OCI-LY7 (cell line): ENCODE measurements around the gene ZNF497. TPM values are rescaled to one million over a fixed set of nuclear protein-coding genes. Genes with fewer than 3 reads are reported as not detected.

Experiments
- BruUV-seq: library from RNA; stranded (reverse); fragments of 400-500 nt; replicated peaks from 2 replicates; lab custom pipeline; 2021; lab: Mats Ljungman, UMichigan
- CTCF ChIA-PET: fragments of 300-600 bp; sonication (Branson Sonifier 250); formaldehyde crosslinking; loops from one replicate; lab custom pipeline; 2022; ENCODE audit warnings: antibody characterized with exemption; ENCODE audit not compliant: unreplicated experiment; lab: Charles Lee
- POLR2A ChIA-PET: fragments of 300-600 bp; sonication (Branson Sonifier 250); formaldehyde crosslinking; loops from one replicate; lab custom pipeline; 2022; ENCODE audit warnings: antibody characterized with exemption; lab: Charles Lee
- DNase-seq: peaks from one replicate; pipeline ENCODE4 v3.0.0-alpha.2; 2015; ENCODE audit warnings: low spot score
- H2AFZ ChIP-seq: fragments of 200-600 bp; sonication (generic), shearing (Covaris generic); 2 replicates; pipeline ENCODE4 v1.6.1; 2014; ENCODE audit warnings: mild to moderate bottlenecking, antibody characterized with exemption, low read length, moderate library complexity
- H3K27ac ChIP-seq: fragments of 200-600 bp; sonication (generic); 2 replicates; pipeline ENCODE4 v1.5.1; 2014; ENCODE audit warnings: mixed run types, low read depth, mild to moderate bottlenecking, moderate library complexity, low read length, inconsistent platforms; ENCODE audit not compliant: poor library complexity, severe bottlenecking
- H3K36me3 ChIP-seq: fragments of 200-600 bp; sonication (generic); 2 replicates; pipeline ENCODE4 v1.6.1; 2014; ENCODE audit warnings: mild to moderate bottlenecking, antibody characterized with exemption, low read length, moderate library complexity, mixed read lengths; ENCODE audit not compliant: insufficient read depth
- H3K4me1 ChIP-seq: fragments of 200-600 bp; sonication (generic); 2 replicates; pipeline ENCODE4 v1.5.1; 2014; ENCODE audit warnings: mild to moderate bottlenecking, low read length; ENCODE audit not compliant: insufficient read depth, poor library complexity, severe bottlenecking
- H3K4me2 ChIP-seq: fragments of 200-600 bp; sonication (generic); 2 replicates; pipeline ENCODE4 v1.6.1; 2014; ENCODE audit warnings: mild to moderate bottlenecking, low read length
- H3K4me3 ChIP-seq: fragments of 200-600 bp; sonication (generic); 2 replicates; pipeline ENCODE4 v1.5.1; 2014; ENCODE audit warnings: mild to moderate bottlenecking, low read depth, low read length; ENCODE audit not compliant: poor library complexity, severe bottlenecking
- H3K79me2 ChIP-seq: fragments of 200-600 bp; sonication (generic); 2 replicates; pipeline ENCODE4 v1.6.1; 2016; ENCODE audit warnings: low read depth, mild to moderate bottlenecking, low read length, moderate library complexity, mixed read lengths; ENCODE audit not compliant: insufficient read depth
- H3K9me2 ChIP-seq: fragments of 200-600 bp; sonication (generic); 2 replicates; pipeline ENCODE4 v1.6.1; 2016; ENCODE audit warnings: mild to moderate bottlenecking, low read length, mixed read lengths; ENCODE audit not compliant: insufficient read depth
- H3K9me3 ChIP-seq: fragments of 200-600 bp; sonication (generic); 2 replicates; pipeline ENCODE4 v1.6.1; 2014; ENCODE audit warnings: mild to moderate bottlenecking, mixed run types, low read length, mixed read lengths
- H4K20me1 ChIP-seq: fragments of 200-600 bp; sonication (generic); 2 replicates; pipeline ENCODE4 v1.6.1; 2014; ENCODE audit warnings: mild to moderate bottlenecking, antibody characterized with exemption, low read length, moderate library complexity, mixed read lengths; ENCODE audit not compliant: insufficient read depth
- EZH2phosphoT487 ChIP-seq: fragments of 200-600 bp; sonication (generic); IDR thresholded peaks from 2 replicates; pipeline ENCODE4 v1.6.1; 2018; ENCODE audit warnings: low read depth, borderline replicate concordance, mild to moderate bottlenecking, mixed run types, antibody characterized with exemption, low read length, moderate library complexity, mixed read lengths
- intact Hi-C: fragments of 100-400 bp; cut with micrococcal nuclease; formaldehyde crosslinking; loops from one replicate; pipeline ENCODE4 v1.10.0; 2022; ENCODE audit not compliant: unreplicated experiment
- total RNA-seq, 2 experiments: library from RNA; depleted of rRNA in 1 of 2; stranded (reverse); fragments of >200 nt in 1 of 2; shearing (Covaris generic) in 1 of 2; gene quantifications; 2 replicates each; pipeline ENCODE4 v1.2.3, GENCODE V29; 2014 to 2022
- TF ChIP-seq, protein P1 (sequence below): fragments of 200-600 bp; sonication (generic); conservative IDR thresholded peaks from 2 replicates; pipeline ENCODE4 v1.5.1; 2014; ENCODE audit warnings: mild to moderate bottlenecking, antibody characterized with exemption, low read length, moderate library complexity, mixed read lengths

ZNF497 gene
- total RNA-seq, 2 experiments from 2014 or later: 3.6 to 6.1 TPM

DNA sequence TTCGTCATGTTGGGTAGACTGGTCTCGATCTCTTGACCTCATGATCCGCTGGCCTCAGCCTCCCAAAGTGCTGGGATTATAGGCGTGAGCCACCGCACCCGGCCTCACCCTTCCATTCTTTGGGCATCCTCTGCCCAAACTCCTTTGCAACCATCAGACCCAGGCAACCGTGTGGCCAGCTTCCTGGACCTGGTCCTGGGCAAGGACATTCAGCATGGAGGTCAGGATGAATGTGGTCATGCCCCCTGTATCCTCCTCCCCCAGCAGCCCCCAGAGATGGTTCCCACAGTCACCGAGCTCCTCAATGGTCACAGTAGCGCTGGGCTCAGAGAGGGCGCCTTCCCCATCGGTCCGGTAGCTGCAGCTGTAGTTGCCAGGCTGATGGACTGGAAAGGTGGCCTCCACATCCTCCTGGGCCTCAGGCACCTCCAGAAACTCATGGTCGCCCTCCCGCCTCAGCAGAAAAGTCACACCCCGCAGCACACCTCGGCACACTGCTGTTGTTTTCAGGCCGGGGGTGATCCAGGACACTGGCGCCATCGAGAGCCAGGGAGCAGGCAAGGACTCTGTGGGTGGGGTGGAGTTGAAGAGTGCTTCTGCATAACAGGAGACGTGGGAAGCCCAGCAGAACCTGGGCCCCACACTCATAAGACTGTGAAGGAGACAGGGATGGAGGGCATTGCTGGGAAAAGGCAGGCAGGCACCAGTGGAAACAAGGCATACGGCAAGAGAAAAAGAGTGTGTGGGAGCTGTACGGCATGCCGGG is 10.4 kb downstream of the ZNF497 start:
- no peak for TF ChIP-seq EZH2phosphoT487
- TF ChIP-seq, protein P1, sequence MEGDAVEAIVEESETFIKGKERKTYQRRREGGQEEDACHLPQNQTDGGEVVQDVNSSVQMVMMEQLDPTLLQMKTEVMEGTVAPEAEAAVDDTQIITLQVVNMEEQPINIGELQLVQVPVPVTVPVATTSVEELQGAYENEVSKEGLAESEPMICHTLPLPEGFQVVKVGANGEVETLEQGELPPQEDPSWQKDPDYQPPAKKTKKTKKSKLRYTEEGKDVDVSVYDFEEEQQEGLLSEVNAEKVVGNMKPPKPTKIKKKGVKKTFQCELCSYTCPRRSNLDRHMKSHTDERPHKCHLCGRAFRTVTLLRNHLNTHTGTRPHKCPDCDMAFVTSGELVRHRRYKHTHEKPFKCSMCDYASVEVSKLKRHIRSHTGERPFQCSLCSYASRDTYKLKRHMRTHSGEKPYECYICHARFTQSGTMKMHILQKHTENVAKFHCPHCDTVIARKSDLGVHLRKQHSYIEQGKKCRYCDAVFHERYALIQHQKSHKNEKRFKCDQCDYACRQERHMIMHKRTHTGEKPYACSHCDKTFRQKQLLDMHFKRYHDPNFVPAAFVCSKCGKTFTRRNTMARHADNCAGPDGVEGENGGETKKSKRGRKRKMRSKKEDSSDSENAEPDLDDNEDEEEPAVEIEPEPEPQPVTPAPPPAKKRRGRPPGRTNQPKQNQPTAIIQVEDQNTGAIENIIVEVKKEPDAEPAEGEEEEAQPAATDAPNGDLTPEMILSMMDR: no peak
- intact Hi-C loops: no loop called here
- POLR2A ChIA-PET: no interaction called here
- Histone ChIP-seq H2AFZ (no peak overlapping the region), H3K9me2 (no peaks in the 10 kb centered on the region), H3K36me3 (peaks cover 5% of the 10 kb centered on the region; the same call in 1 of the 2 replicates), H4K20me1 (peaks cover 4% of the 10 kb centered on the region; the same call in 1 of the 2 replicates), H3K9me3 (no peaks in the 10 kb centered on the region), H3K4me2 (no peak overlapping the region), H3K79me2 (peaks cover 11% of the 10 kb centered on the region), H3K27ac (no peak overlapping the region), H3K4me3 (no peak overlapping the region), H3K4me1 (peaks cover 12% of the 10 kb centered on the region)
- CTCF ChIA-PET: no interaction called here
- DNase-seq: no peak
- BruUV-seq: no TSS peak

DNA sequence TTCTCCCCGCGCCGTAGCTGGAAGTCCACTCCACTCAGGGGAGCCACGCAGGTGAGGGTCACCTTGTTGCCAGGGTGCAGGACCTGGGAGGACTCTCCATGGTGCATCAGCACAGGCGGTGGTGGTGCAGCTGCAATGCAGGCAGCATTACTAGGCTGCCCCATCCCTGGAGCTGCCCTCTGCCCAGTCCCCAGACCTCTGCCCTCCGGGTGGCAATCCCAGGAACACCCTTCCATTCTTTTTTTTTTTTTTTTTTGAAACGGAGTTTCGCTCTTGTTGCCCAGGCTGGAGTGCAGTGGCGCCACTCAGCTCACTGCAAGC is 11.0 kb downstream of the ZNF497 start:
- ChIA-PET CTCF (interaction anchor here (0.6 kb wide), 1 partner anchor 30 kb away, joined by 5 read pairs; no protein-coding TSS in a partner anchor), POLR2A (no interaction called here)
- no peaks in the 10 kb centered on the region for H3K9me3 ChIP-seq
- no peak overlapping the region for H3K27ac ChIP-seq
- H4K20me1 ChIP-seq: peaks cover 4% of the 10 kb centered on the region; the same call in 1 of the 2 replicates
- H3K9me2 ChIP-seq: no peaks in the 10 kb centered on the region
- H3K79me2 ChIP-seq: peaks cover 11% of the 10 kb centered on the region
- TF ChIP-seq, protein P1: no peak
- TF ChIP-seq EZH2phosphoT487: no peak
- H3K4me3 ChIP-seq: no peak overlapping the region
- DNase-seq: no peak
- H3K4me2 ChIP-seq: no peak overlapping the region
- H2AFZ ChIP-seq: no peak overlapping the region
- intact Hi-C loops: no loop called here
- H3K4me1 ChIP-seq: peaks cover 16% of the 10 kb centered on the region
- H3K36me3 ChIP-seq: peaks cover 5% of the 10 kb centered on the region; the same call in 1 of the 2 replicates
- BruUV-seq: no TSS peak
